ENCODE data around the gene HMG20A. TPM values are rescaled to one million over a fixed set of nuclear protein-coding genes. Genes with fewer than 3 reads are reported as not detected.
"Not testable (repeated sequence)": the region's sequence is repeated elsewhere in the genome, so short reads cannot be mapped to it uniquely, and the experiment has no call there.

HMG20A gene
- total RNA-seq, 2 experiments from 2014 or later: 34.9 to 37.8 TPM

GRCh38 chr15:77406173-77406759, 14.4 kb upstream of the HMG20A start:
- POLR2A ChIA-PET: not testable (repeated sequence)

GRCh38 chr15:77406846-77407245, 13.8 kb upstream of the HMG20A start:
- ChIA-PET CTCF (interaction anchor here (1.2 kb wide), 1 partner anchor 8 kb away, joined by 3 read pairs; no protein-coding TSS in a partner anchor), POLR2A (no interaction called here)

More at GRCh38 chr15:77406173-77406759, 14.4 kb upstream of the HMG20A start:
- CTCF ChIA-PET: interaction anchor here (1.2 kb wide), 1 partner anchor 9 kb away, joined by 3 read pairs; no protein-coding TSS in a partner anchor

GRCh38 chr15:77409259-77410156, 11.2 kb upstream of the HMG20A start:
- POLR2A ChIA-PET: interaction anchor here (1.6 kb wide), 1 partner anchor 9 kb away, joined by 7 read pairs; no protein-coding TSS in a partner anchor
- CTCF ChIA-PET: interaction anchor here (0.5 to 1.9 kb wide), 4 partner anchors 10 to 87 kb away, joined by 3 to 8 read pairs (median 4); no protein-coding TSS in a partner anchor

DNA sequence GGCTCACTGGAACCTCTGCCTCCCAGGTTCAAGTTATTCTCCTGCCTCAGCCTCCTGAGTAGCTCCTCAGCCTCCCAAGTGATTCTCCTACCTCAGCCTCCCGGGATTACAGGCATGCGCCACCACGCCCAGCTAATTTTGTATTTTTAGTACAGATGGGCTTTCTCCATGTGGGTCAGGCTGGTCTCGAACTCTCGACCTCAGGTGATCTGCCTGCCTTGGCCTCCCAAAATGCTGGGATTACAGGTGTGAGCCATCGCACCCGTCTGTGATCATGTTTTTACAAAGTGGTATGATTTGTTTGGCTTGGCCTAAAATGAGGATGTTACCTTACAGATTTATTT, 10.6 kb upstream of the HMG20A start:
- POLR2A ChIA-PET: interaction anchor here (0.6 to 1.6 kb wide), 2 partner anchors 9 to 144 kb away, joined by 3 to 7 read pairs; no protein-coding TSS in a partner anchor
- CTCF ChIA-PET: interaction anchor here (1.6 to 1.9 kb wide), 3 partner anchors 9 to 87 kb away, joined by 3 to 8 read pairs (median 5); no protein-coding TSS in a partner anchor

DNA sequence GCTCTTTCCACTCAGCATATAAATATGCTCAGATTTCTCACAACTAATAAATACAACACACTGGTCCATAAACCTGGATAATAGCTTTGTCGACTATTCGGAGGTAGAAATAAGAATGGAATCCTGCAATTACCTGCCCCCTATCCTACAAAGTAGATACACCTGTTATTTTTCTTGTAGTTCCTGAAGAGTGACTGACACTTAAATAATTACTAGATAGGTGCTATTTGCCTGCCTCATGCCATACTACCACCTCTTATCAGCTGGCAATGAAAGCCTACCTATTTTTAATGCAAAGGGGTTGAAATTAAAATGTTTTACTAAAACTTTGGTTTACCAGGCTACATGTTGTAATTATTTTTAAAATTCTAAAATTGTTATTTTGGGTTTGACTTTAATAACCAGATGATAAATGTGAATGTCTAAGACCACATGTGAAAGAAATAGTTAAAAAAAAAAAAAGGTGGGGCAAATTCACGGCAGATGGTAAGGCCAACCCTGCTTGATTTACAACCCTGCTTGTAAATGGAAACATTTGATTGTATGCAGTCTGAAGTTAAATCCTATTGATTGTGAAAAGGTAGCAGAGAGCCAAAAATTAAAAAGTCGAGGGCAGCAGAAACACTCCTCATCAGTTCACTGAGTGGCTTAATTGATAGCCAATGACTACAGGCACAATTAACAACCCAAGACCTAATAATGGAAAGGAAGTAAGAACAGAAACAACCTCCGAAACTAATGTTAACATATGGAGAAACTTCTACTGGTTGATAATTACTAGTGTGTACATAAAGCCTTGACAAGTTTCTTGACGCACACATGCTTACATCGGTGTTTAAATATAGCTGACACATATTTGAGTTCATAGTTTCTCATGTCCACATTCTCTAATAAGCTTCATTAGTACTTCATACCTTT, 9.7 kb upstream of the HMG20A start:
- POLR2A ChIA-PET: interaction anchor here (0.6 kb wide), 1 partner anchor 143 kb away, joined by 3 read pairs; no protein-coding TSS in a partner anchor
- CTCF ChIA-PET: interaction anchor here (0.6 to 1.9 kb wide), 4 partner anchors 8 to 251 kb away, joined by 3 to 8 read pairs (median 4); no protein-coding TSS in a partner anchor

DNA sequence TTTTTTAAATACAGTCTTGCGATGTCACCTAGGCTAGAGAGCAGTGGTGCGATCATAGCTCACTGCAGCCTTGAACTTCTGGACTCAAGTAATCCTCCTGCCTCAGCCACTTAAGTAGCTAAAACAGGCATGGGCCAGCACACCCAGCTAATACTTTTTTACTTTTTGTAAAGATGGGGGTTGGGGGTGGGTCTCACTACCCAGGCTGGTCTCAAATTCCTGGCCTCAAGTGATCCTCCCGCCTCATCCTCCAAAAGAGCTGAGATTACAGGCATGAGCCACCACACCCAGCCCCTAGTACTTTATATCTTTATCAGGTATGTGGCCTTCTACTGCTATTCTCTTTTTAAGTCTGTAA, 9.1 kb upstream of the HMG20A start:
- POLR2A ChIA-PET: no interaction called here

DNA sequence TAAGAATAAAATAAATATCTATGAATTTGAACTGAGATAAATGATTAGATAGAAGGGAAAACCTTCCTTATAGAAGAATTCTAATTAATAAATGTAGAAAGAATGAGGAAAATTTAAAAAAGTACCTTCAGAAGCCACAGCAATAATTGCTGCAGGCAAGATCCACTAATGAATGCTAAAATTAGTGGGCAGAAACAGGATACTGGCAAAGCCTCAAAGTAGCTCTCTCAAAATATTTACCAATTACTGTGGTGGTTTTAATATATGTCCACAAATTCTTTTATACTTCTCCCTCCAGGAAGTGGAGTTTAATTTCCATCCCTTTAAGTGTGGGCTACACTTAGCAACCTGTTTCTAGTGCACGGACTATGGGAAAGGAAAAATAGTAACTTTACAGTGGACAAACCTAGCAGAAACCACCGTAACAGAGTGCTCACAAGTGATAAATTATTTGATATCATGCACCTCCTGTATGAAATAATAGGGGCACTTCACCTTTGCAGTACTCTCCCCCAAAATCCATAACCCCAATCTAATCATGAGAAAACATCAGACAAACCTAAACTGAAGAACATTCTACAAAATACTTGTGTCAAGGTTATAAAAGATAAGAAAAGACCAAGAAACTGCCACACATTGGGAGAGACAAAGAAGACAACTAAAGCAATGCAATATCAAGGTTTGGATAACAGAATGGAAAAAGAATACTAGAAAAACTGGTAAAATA, 7.6 kb upstream of the HMG20A start:
- CTCF ChIA-PET: no interaction called here
- POLR2A ChIA-PET: no interaction called here

More for the DNA sequence above, 9.1 kb upstream of the HMG20A start:
- CTCF ChIA-PET: interaction anchor here (0.6 kb wide), 1 partner anchor 252 kb away, joined by 3 read pairs; no protein-coding TSS in a partner anchor

DNA sequence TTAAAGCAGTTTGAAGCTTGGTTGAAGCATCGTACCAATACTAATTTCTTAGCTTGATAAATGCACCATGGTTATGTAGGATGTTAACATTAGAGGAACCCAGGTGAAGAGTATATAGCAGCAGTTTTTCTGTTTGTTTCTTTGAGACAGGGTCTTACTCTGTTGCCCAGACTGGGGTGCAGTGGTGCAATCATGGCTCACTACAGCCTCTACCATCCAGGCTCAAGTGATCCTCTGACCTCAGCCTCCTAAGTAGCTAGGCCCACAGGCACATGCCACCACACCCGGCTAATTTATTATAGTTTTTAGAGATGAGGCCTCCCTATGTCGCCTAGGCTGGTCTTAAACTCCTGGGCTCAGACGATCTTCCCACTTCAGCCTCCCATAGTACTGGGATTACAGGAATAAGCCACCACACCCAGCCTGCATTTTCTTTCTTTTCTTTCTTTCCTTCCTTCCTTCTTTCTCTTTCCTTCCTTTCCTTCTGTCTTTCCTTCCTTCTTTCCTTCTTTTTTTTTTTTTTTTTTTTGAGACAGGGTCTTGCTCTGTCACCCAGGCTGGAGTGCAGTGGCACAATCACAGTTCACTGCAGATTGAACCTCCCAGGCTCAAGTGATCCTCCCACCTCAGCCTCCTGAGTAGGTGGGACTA, 6.9 kb upstream of the HMG20A start:
- ChIA-PET POLR2A (no interaction called here), CTCF (no interaction called here)

GRCh38 chr15:77414789-77415442, 5.8 kb upstream of the HMG20A start:
- ChIA-PET CTCF (interaction anchor here (0.8 kb wide), 1 partner anchor 9 kb away, joined by 3 read pairs; no protein-coding TSS in a partner anchor), POLR2A (no interaction called here)

- CTCF ChIA-PET: interaction anchor here (0.8 kb wide), 1 partner anchor 10 kb away, joined by 3 read pairs; no protein-coding TSS in a partner anchor
- POLR2A ChIA-PET: no interaction called here
These were observed 5.1 kb upstream of the HMG20A start for GRCh38 chr15:77415450-77416147.

- ChIA-PET CTCF (no interaction called here), POLR2A (no interaction called here)
These were observed 4.6 kb upstream of the HMG20A start for GRCh38 chr15:77416148-77416455.

DNA sequence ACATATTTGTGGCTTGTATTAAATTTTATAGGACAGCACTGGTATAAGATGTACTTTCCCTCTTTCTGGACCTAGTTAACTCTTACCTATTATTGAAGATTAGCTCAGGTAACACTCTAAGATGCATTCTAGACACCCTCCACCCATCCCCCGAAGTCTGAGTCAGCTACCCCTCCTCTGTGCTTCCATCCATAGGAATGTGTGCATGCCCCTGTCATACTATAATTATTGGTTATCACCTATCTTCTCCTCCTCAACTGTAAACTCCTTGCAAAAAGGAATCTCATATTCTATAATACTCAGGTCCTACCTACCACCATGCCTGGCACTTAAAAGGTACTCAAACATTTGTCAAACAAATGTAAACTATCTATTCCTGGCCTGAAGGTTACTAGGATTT, 3.7 kb upstream of the HMG20A start:
- POLR2A ChIA-PET: no interaction called here
- CTCF ChIA-PET: interaction anchor here (0.6 kb wide), 1 partner anchor 118 kb away, joined by 4 read pairs; no protein-coding TSS in a partner anchor

DNA sequence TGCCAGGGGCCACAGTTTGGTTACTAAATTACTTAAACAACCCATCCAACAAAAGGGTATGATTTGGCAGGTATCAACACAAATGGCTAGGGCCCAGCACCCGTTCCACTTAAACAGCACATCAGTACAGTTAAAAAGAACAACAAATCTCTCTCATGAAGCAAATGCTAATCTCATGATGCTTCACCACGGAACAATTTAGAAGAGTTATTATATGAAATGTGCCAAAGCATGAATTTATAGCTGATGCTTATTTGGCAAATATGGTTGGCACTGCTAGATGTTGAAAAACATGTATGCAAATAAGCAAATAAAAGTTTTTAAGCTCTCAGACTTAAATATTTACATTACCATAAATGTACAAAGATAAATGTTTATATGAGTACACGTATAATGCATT, 3.1 kb upstream of the HMG20A start:
- POLR2A ChIA-PET: interaction anchor here (2.0 kb wide), 1 partner anchor 8 kb away, joined by 7 read pairs; no protein-coding TSS in a partner anchor
- CTCF ChIA-PET: no interaction called here

- CTCF ChIA-PET: interaction anchor here (1.1 to 1.6 kb wide), 2 partner anchors 8 to 15 kb away, joined by 3 to 8 read pairs; no protein-coding TSS in a partner anchor
- POLR2A ChIA-PET: interaction anchor here (1.9 to 2.0 kb wide), 2 partner anchors 9 to 12 kb away, joined by 7 to 8 read pairs; no protein-coding TSS in a partner anchor
These were observed 2.2 kb upstream of the HMG20A start for GRCh38 chr15:77418391-77418965.

DNA sequence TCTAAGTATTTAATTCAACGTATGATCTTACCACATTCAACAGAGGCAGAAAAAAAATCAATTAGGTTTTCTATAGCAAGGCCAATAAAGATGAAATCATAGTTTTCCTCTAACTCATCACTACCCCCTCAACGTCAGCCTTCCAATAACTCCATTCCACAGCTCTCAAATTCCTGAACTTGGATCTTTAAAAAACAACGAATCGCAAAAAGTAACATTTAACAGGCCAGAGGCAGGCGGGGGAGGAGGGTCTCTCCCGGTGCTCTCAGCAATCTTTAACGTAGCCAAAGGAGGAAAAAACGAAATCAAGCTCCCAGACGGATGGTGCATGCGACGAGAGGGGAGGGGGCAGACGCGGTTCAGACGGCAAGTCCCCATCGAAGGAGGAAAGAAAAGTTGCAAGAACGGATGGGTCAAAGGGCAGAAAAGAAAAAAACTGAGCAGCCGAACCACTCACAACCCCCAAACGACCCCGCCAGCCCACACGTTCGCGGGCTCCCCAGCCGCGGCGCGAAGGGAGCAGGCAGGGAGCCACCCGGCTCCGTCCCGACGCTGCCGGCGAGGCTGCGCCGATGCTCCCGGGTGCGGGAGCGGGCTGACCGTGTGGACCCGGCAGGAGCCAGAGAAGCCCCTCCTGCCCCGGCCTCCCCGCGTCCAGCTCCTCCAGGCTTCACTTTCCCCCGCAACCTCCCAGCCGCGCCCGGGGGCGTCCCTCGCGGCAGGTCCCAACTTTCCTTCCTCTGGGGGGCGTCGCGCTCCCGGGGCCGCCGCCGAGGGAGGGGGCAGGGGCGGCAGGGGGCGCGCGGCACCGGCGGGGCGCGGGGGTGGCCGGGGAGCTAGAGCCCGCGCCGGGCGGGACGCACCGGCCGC, 1.5 kb upstream of the HMG20A start:
- ChIA-PET POLR2A (interaction anchor here (0.6 to 2.0 kb wide), 3 partner anchors 10 to 425 kb away, joined by 3 to 8 read pairs (median 7); no protein-coding TSS in a partner anchor), CTCF (interaction anchor here (0.7 to 1.6 kb wide), 4 partner anchors 9 to 238 kb away, joined by 3 to 8 read pairs (median 3); no protein-coding TSS in a partner anchor)
